Naive B cell (primary cell): ENCODE results near the gene CSNK2B. TPM values are rescaled to one million over a fixed set of nuclear protein-coding genes. Genes with fewer than 3 reads are reported as not detected.

Experiments used
- ATAC-seq, 2 donors: fragments of 150-1000 bp; cut with Tn5 transposase; 2 replicates each; pipeline ENCODE4 v1.10.0; 2021; ENCODE audit warnings: low read depth in 2 of 2, mild to moderate bottlenecking in 2 of 2, moderate library complexity in 2 of 2
- DNase-seq: peaks from one replicate; pipeline ENCODE4 v3.0.0; 2022
- H3K27ac Mint-ChIP-seq, 6 donors: one replicate each; pipeline ENCODE4 v1.8.0; 2020 to 2022; ENCODE audit warnings: mild to moderate bottlenecking in 6 of 6, mixed read lengths in 6 of 6, moderate library complexity in 5 of 6, inconsistent platforms in 2 of 6
- H3K27me3 Mint-ChIP-seq, 3 donors: one replicate each; pipeline ENCODE4 v1.8.0; 2021 to 2022; ENCODE audit warnings: mixed read lengths in 3 of 3, mild to moderate bottlenecking in 1 of 3
- H3K36me3 Mint-ChIP-seq, 2 donors: one replicate each; pipeline ENCODE4 v1.8.0; 2020 to 2022; ENCODE audit warnings: mixed read lengths in 2 of 2, inconsistent platforms in 1 of 2, mild to moderate bottlenecking in 1 of 2
- H3K4me1 Mint-ChIP-seq, 3 donors: one replicate each; pipeline ENCODE4 v1.8.0; 2020 to 2022; ENCODE audit warnings: mixed read lengths in 3 of 3, inconsistent platforms in 1 of 3, mild to moderate bottlenecking in 1 of 3, moderate library complexity in 1 of 3
- H3K4me3 Mint-ChIP-seq, 8 donors: one replicate each; pipeline ENCODE4 v1.8.0; 2020 to 2022; ENCODE audit warnings: mild to moderate bottlenecking in 8 of 8, mixed read lengths in 8 of 8, moderate library complexity in 8 of 8, inconsistent platforms in 2 of 8
- H3K9me3 Mint-ChIP-seq, 7 donors: one replicate each; pipeline ENCODE4 v1.8.0; 2020 to 2022; ENCODE audit warnings: mixed read lengths in 7 of 7, mild to moderate bottlenecking in 5 of 7, inconsistent platforms in 2 of 7, moderate library complexity in 1 of 7
- polyA plus RNA-seq, 6 donors: library from polyadenylated mRNA; unstranded; fragments of 300-500 nt; fragmentation: Illumina TruSeq; gene quantifications; one replicate each; pipeline ENCODE4 v1.2.3, GENCODE V29; 2021; ENCODE audit warnings: low read depth in 6 of 6

CSNK2B gene
- polyA plus RNA-seq, 6 donors from 2014 or later: 279 to 299 (median 286) TPM

GRCh38 chr6:31642798-31643570 lies 22.9 kb upstream of the CSNK2B start:
- Mint-ChIP-seq H3K27me3 (no peaks in the 10 kb centered on the region), H3K4me1 (peaks cover 4 to 11% (median 5%) of the 10 kb centered on the region in 3 donors), H3K4me3 (no peak overlapping the region), H3K9me3 (no peaks in the 10 kb centered on the region), H3K27ac (peak overlapping the region in 1 of 6 donors; percentile 59), H3K36me3 (peaks cover 13 to 28% of the 10 kb centered on the region in 2 donors)
- no peak for ATAC-seq
- DNase-seq: no peak

GRCh38 chr6:31643818-31644454 lies 21.9 kb upstream of the CSNK2B start:
- Mint-ChIP-seq H3K4me3 (no peak overlapping the region), H3K27me3 (no peaks in the 10 kb centered on the region), H3K4me1 (peaks cover 4 to 11% (median 5%) of the 10 kb centered on the region in 3 donors), H3K27ac (peak overlapping the region in 2 of 6 donors; percentile 38 to 44), H3K36me3 (peaks cover 13 to 28% of the 10 kb centered on the region in 2 donors), H3K9me3 (no peaks in the 10 kb centered on the region)
- no peak for DNase-seq
- ATAC-seq: no peak

- Mint-ChIP-seq H3K27ac (peak overlapping the region in 4 of 6 donors; percentile 26 to 70 (median 54)), H3K27me3 (no peaks in the 10 kb centered on the region), H3K36me3 (peaks cover 13 to 29% of the 10 kb centered on the region in 2 donors), H3K9me3 (no peaks in the 10 kb centered on the region), H3K4me1 (peaks cover 9 to 16% (median 15%) of the 10 kb centered on the region in 3 donors), H3K4me3 (peak overlapping the region in 1 of 8 donors; percentile 32)
- DNase-seq: no peak
- ATAC-seq: no peak
Observed at GRCh38 chr6:31645325-31645724, 20.6 kb upstream of the CSNK2B start.

GRCh38 chr6:31651602-31652191 lies 14.2 kb upstream of the CSNK2B start:
- no peak for DNase-seq
- H3K9me3 Mint-ChIP-seq: no peaks in the 10 kb centered on the region
- H3K4me3 Mint-ChIP-seq: peak overlapping the region; percentile 88 to 99 (median 97)
- no peaks in the 10 kb centered on the region for H3K27me3 Mint-ChIP-seq
- ATAC-seq: no peak
- peak overlapping the region; percentile 97 to 100 (median 100) for H3K27ac Mint-ChIP-seq
- peaks cover 0 to 18% of the 10 kb centered on the region in 2 donors for H3K36me3 Mint-ChIP-seq
- H3K4me1 Mint-ChIP-seq: peaks cover 35 to 56% (median 45%) of the 10 kb centered on the region in 3 donors

DNA sequence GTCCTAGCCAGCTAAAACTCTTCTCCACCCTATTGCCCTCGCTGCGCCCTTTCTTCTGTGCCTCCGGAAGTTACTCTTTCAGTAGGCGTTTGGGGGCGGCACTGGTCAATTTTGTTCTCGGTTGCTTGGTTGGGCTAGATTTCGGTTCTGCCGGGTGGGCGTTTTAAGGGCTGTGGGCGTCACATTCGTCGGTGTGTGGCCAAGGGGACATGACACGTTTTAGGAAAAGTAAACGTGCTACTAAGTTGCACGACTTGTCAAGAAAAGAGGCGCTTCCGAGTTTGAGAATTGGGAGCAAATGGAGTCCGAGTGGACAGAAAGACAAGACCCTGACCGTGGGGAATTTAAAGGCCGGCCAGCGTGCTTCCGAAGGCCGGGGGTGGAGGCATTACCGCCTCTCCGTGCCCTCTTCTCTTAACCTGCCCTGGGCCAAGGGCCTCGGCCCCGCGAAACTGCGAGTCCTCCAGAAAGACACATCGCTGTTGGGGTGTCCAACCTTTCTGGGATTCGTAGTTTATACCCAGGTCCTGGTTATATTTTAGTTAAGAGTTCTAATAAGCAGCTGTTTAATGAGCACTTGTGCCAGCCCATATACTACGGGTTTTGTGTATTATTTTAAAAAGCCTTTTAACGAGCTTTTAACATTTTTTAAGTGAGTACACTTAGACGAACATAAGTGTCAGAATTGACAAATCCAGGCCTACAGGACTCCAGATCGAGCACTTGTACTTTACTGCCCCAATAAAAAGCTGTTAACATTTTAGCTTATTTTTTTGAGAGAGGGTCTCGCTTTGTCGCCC lies 12.8 kb upstream of the CSNK2B start:
- H3K27me3 Mint-ChIP-seq: no peaks in the 10 kb centered on the region
- ATAC-seq: peak; percentile 67 to 71
- H3K9me3 Mint-ChIP-seq: no peaks in the 10 kb centered on the region
- peak overlapping the region; percentile 97 to 100 (median 100) for H3K27ac Mint-ChIP-seq
- peaks cover 42 to 69% (median 59%) of the 10 kb centered on the region in 3 donors for H3K4me1 Mint-ChIP-seq
- peaks cover 0 to 18% of the 10 kb centered on the region in 2 donors for H3K36me3 Mint-ChIP-seq
- H3K4me3 Mint-ChIP-seq: peak overlapping the region; percentile 88 to 99 (median 97)
- DNase-seq: peak; percentile 92

GRCh38 chr6:31654574-31655348 lies 11.1 kb upstream of the CSNK2B start:
- H3K4me1 Mint-ChIP-seq: peaks cover 53 to 79% (median 76%) of the 10 kb centered on the region in 3 donors
- peak overlapping the region in 1 of 6 donors; percentile 56 for H3K27ac Mint-ChIP-seq
- H3K4me3 Mint-ChIP-seq: peak overlapping the region in 4 of 8 donors; percentile 32 to 97 (median 74)
- ATAC-seq: no peak
- H3K36me3 Mint-ChIP-seq: peaks cover 0 to 11% of the 10 kb centered on the region in 2 donors
- no peak for DNase-seq
- H3K9me3 Mint-ChIP-seq: no peaks in the 10 kb centered on the region
- no peaks in the 10 kb centered on the region for H3K27me3 Mint-ChIP-seq

- Mint-ChIP-seq H3K36me3 (peaks cover 0 to 11% of the 10 kb centered on the region in 2 donors), H3K4me3 (peak within 1 kb of the TSS in 4 of 8 donors; percentile 17 to 96 (median 42)), H3K27ac (peak within 1 kb of the TSS in 4 of 6 donors; percentile 49 to 85 (median 70)), H3K27me3 (no peaks in the 10 kb centered on the region), H3K4me1 (peaks cover 56 to 79% (median 74%) of the 10 kb centered on the region in 3 donors), H3K9me3 (no peaks in the 10 kb centered on the region)
- DNase-seq (no peak), ATAC-seq (no peak)
Observed at GRCh38 chr6:31655349-31656237, 10.3 kb upstream of the CSNK2B start, which contains the start of gene APOM. Gene APOM, plus strand, starts transcription at chr6:31655894. Its CDS starts 73 bp downstream, at chr6:31655967.

- peak overlapping the region in 6 of 8 donors; percentile 21 to 96 (median 66) for H3K4me3 Mint-ChIP-seq
- no peaks in the 10 kb centered on the region for H3K27me3 Mint-ChIP-seq
- H3K4me1 Mint-ChIP-seq: peaks cover 47 to 82% (median 67%) of the 10 kb centered on the region in 3 donors
- peaks cover 0 to 16% of the 10 kb centered on the region in 2 donors for H3K36me3 Mint-ChIP-seq
- DNase-seq: no peak
- no peak for ATAC-seq
- H3K9me3 Mint-ChIP-seq: no peaks in the 10 kb centered on the region
- peak overlapping the region in 5 of 6 donors; percentile 32 to 93 (median 71) for H3K27ac Mint-ChIP-seq
Observed at GRCh38 chr6:31657406-31658157, 8.3 kb upstream of the CSNK2B start.

DNA sequence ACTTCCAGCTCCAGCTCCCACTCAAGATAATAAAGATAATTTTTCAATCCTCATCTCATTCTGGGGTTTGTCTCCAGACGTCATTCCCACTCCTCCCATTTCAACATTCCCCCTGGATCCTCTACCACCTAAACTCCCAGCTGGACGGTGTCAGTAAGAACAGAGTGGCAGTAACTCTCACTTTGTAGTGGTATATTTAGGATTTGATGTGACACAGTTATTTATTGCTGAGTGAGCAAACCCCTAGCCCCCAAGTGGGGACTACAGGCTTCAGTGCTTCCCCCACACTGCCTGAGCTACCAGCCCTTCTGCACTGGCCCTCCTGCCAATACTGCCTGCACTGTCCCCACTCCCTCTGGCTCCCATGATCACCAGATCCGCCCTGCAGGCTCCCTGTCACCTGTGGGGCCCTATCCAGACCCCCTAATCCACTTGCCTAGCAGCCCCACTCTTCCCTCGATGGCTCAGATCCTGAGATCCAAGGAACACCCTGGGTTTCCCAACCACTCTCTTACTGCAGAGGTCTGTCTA lies 7.7 kb upstream of the CSNK2B start:
- Mint-ChIP-seq H3K9me3 (no peaks in the 10 kb centered on the region), H3K4me1 (peaks cover 45 to 82% (median 65%) of the 10 kb centered on the region in 3 donors), H3K27ac (peak overlapping the region in 3 of 6 donors; percentile 41 to 93 (median 82)), H3K27me3 (no peaks in the 10 kb centered on the region), H3K4me3 (peak overlapping the region in 7 of 8 donors; percentile 60 to 96 (median 91)), H3K36me3 (peaks cover 0 to 17% of the 10 kb centered on the region in 2 donors)
- DNase-seq: no peak
- ATAC-seq: no peak

- no peaks in the 10 kb centered on the region for H3K27me3 Mint-ChIP-seq
- H3K36me3 Mint-ChIP-seq: peaks cover 0 to 21% of the 10 kb centered on the region in 2 donors
- peak overlapping the region in 4 of 6 donors; percentile 79 to 94 (median 90) for H3K27ac Mint-ChIP-seq
Observed at GRCh38 chr6:31658983-31659648, 6.8 kb upstream of the CSNK2B start.

More at GRCh38 chr6:31658983-31659648, 6.8 kb upstream of the CSNK2B start:
- DNase-seq: no peak
- Mint-ChIP-seq H3K4me1 (peaks cover 54 to 86% (median 74%) of the 10 kb centered on the region in 3 donors), H3K9me3 (no peaks in the 10 kb centered on the region), H3K4me3 (peak overlapping the region; percentile 91 to 96 (median 95))
- no peak for ATAC-seq
